GM12878 (cell line): Measurements from ENCODE around the gene TRIM71. TPM values are rescaled to one million over a fixed set of nuclear protein-coding genes. Genes with fewer than 3 reads are reported as not detected.

Source experiments
- ATAC-seq: fragments of 200-7000 bp; cut with Tn5 transposase; 3 replicates; pipeline ENCODE4 v1.9.1; 2020; ENCODE audit warnings: mild to moderate bottlenecking, moderate library complexity
- BruUV-seq: library from RNA; stranded (reverse); fragments of 400-500 nt; replicated peaks from 2 replicates; lab custom pipeline; 2021; lab: Mats Ljungman, UMichigan
- CTCF ChIA-PET: fragments of 300-600 bp; sonication (Branson Sonifier 250); formaldehyde crosslinking; extraction: SDS; loops from one replicate; lab custom pipeline; 2021; ENCODE audit warnings: inconsistent platforms; lab: Yijun Ruan, JAX
- POLR2A ChIA-PET: fragments of 350-600 bp; formaldehyde crosslinking; extraction: SDS; loops from one replicate; lab custom pipeline; 2021; ENCODE audit warnings: inconsistent platforms; lab: Charles Lee
- RAD21 ChIA-PET: fragments of 300-600 bp; sonication (Branson Sonifier 250); formaldehyde crosslinking; loops from one replicate; lab custom pipeline; 2023; ENCODE audit warnings: antibody characterized with exemption; ENCODE audit not compliant: unreplicated experiment; lab: Charles Lee
- SMC1A ChIA-PET: fragments of 300-600 bp; sonication (Branson Sonifier 250); formaldehyde crosslinking; loops from one replicate; lab custom pipeline; 2023; ENCODE audit not compliant: unreplicated experiment, uncharacterized antibody; lab: Charles Lee
- DNase-seq: peaks from one replicate; pipeline ENCODE4 v3.0.0-alpha.2; 2011; ENCODE audit warnings: low read depth, low spot score
- FAIRE-seq: peaks from 3 replicates; lab custom pipeline; 2011; peaks lifted over from hg19 to GRCh38; lab: Jason Lieb, UNC
- H2AFZ ChIP-seq: 2 replicates; pipeline ENCODE4 v1.6.0; 2011; ENCODE audit warnings: low read depth, low read length, control low read depth; ENCODE audit not compliant: control insufficient read depth
- H3K27ac ChIP-seq: 2 replicates; pipeline ENCODE4 v1.5.1; 2011; ENCODE audit warnings: control low read depth; ENCODE audit not compliant: control insufficient read depth, insufficient read depth
- H3K27me3 ChIP-seq, 2 experiments: replicated peaks in 1 of 2; 2 replicates each; pipeline versions ENCODE4 v1.6.0 to v1.6.1; 2011; ENCODE audit warnings: low read length in 1 of 2; ENCODE audit not compliant: control insufficient read depth in 2 of 2, insufficient read depth in 2 of 2
- H3K36me3 ChIP-seq, 2 experiments: 2 replicates each; pipeline ENCODE4 v1.5.1; 2011; ENCODE audit warnings: low read length in 1 of 2; ENCODE audit not compliant: control insufficient read depth in 2 of 2, insufficient read depth in 2 of 2
- H3K4me1 ChIP-seq: 2 replicates; pipeline ENCODE4 v1.6.1; 2011; ENCODE audit warnings: mild to moderate bottlenecking, low read length, moderate library complexity, mixed read lengths; ENCODE audit not compliant: control insufficient read depth, insufficient read depth
- H3K4me2 ChIP-seq: 2 replicates; pipeline ENCODE4 v1.6.0; 2011; ENCODE audit warnings: control low read depth; ENCODE audit not compliant: control insufficient read depth, insufficient read depth
- H3K4me3 ChIP-seq: fragments of 200-600 bp; sonication (generic); 2 replicates; pipeline ENCODE4 v1.5.1; 2016
- H3K79me2 ChIP-seq: 2 replicates; pipeline ENCODE4 v1.6.0; 2011; ENCODE audit warnings: low read length; ENCODE audit not compliant: control insufficient read depth, insufficient read depth
- H3K9ac ChIP-seq: 2 replicates; pipeline ENCODE4 v1.8.0; 2011; ENCODE audit warnings: low read length, control low read depth, mixed read lengths; ENCODE audit not compliant: control insufficient read depth, insufficient read depth
- H3K9me3 ChIP-seq: replicated peaks from 3 replicates; pipeline ENCODE4 v1.5.1; 2011; ENCODE audit warnings: mild to moderate bottlenecking, low read length; ENCODE audit not compliant: control insufficient read depth, insufficient read depth
- H4K20me1 ChIP-seq: 2 replicates; pipeline ENCODE4 v1.6.0; 2011; ENCODE audit not compliant: control insufficient read depth, insufficient read depth
- ATF2 ChIP-seq: IDR thresholded peaks from 2 replicates; pipeline ENCODE4 v1.6.1; 2012; ENCODE audit warnings: low read length, inconsistent platforms
- BCL3 ChIP-seq: IDR thresholded peaks from 2 replicates; pipeline ENCODE4 v1.6.1; 2011; ENCODE audit warnings: borderline replicate concordance, low read depth, mild to moderate bottlenecking, moderate library complexity, low read length; ENCODE audit not compliant: insufficient read depth, poor library complexity, severe bottlenecking
- EED ChIP-seq: sonication (generic); IDR thresholded peaks from 2 replicates; pipeline ENCODE4 v1.6.1; 2016; ENCODE audit warnings: antibody characterized with exemption, low read depth
- IKZF1 ChIP-seq: fragments of 450-650 bp; conservative IDR thresholded peaks from 2 replicates; pipeline ENCODE4 v1.6.1; 2017; ENCODE audit warnings: antibody characterized with exemption, mild to moderate bottlenecking
- MAX ChIP-seq: IDR thresholded peaks from 2 replicates; pipeline ENCODE4 v1.6.1; 2012; ENCODE audit warnings: low read depth, low read length, improper control_type of control experiment
- MXI1 ChIP-seq: fragments of 150-350 bp; IDR thresholded peaks from 2 replicates; pipeline ENCODE4 v1.6.1; 2011; ENCODE audit warnings: low read depth, mild to moderate bottlenecking, inconsistent platforms, low read length, improper control_type of control experiment
- RB1 ChIP-seq: fragments of 450-650 bp; formaldehyde crosslinking; IDR thresholded peaks from 2 replicates; pipeline ENCODE4 v1.6.1; 2017; ENCODE audit warnings: mild to moderate bottlenecking, borderline replicate concordance
- RELB ChIP-seq: fragments of 450-650 bp; IDR thresholded peaks from 2 replicates; pipeline ENCODE4 v1.6.1; 2017; ENCODE audit warnings: low read depth, mild to moderate bottlenecking, moderate library complexity
- SIN3A ChIP-seq: IDR thresholded peaks from 2 replicates; pipeline ENCODE4 v1.6.1; 2012; ENCODE audit warnings: low read depth, low read length, improper control_type of control experiment
- SMAD5 ChIP-seq: IDR thresholded peaks from 2 replicates; pipeline ENCODE4 v1.6.1; 2016; ENCODE audit warnings: antibody characterized with exemption, low read depth
- SUPT20H ChIP-seq: IDR thresholded peaks from 2 replicates; pipeline ENCODE4 v1.6.1; 2011; ENCODE audit warnings: low read depth, mild to moderate bottlenecking, low read length, moderate library complexity, borderline replicate concordance; ENCODE audit not compliant: control insufficient read depth
- SUZ12 ChIP-seq: fragments of 200-600 bp; sonication (generic); IDR thresholded peaks from one replicate; pipeline ENCODE4 v1.6.1; 2018; ENCODE audit warnings: antibody characterized with exemption, mild to moderate bottlenecking; ENCODE audit not compliant: unreplicated experiment
- TARDBP ChIP-seq: IDR thresholded peaks from 2 replicates; pipeline ENCODE4 v1.6.1; 2016; ENCODE audit warnings: borderline replicate concordance
- USF2 ChIP-seq: IDR thresholded peaks from 2 replicates; pipeline ENCODE4 v1.6.1; 2011; ENCODE audit warnings: low read depth, low read length, improper control_type of control experiment, borderline replicate concordance
- WGBS: methylation state at CpG from one replicate; pipeline ENCODE4 v1.1.6; 2016; ENCODE audit warnings: low lambda C conversion rate; ENCODE audit not compliant: insufficient replicate concordance, insufficient coverage; ENCODE audit errors: missing lambda C conversion rate; 5-methylcytosine and 5-hydroxymethylcytosine counted together
- in situ Hi-C: fragments of 300-500 bp; cut with MboI; formaldehyde crosslinking; loops from 9 replicates; pipeline ENCODE4 v1.14.3; 2018; ENCODE audit warnings: mixed read lengths
- intact Hi-C: fragments of 100-400 bp; cut with micrococcal nuclease; formaldehyde crosslinking; loops from one replicate; pipeline ENCODE4 v1.14.2; 2022; ENCODE audit not compliant: unreplicated experiment
- polyA plus RNA-seq, 11 experiments: library from polyadenylated mRNA; depleted of rRNA in 4 of 11; unstranded in 6 of 11; stranded (reverse) in 5 of 11; fragments of >200 nt; fragmentation: Nextera tagmentation in 4 of 11; fragmentation: Illumina TruSeq in 1 of 11; extraction: Ambion mirVana in 4 of 11; extraction: Trizol in 1 of 11; gene quantifications; 1 replicate in 1 of 11; 2 replicates in 10 of 11; pipeline versions ENCODE4 v1.2.1 to v1.2.3, GENCODE V29; 2011 to 2016; ENCODE audit warnings: inconsistent platforms in 2 of 11, missing spikeins in 2 of 11, low read depth in 1 of 11
- total RNA-seq, 4 experiments: library from RNA; depleted of rRNA in 3 of 4; stranded (reverse); fragments of >200 nt in 3 of 4; fragmentation: Illumina TruSeq in 1 of 4; extraction: Trizol in 1 of 4; gene quantifications; 2 replicates each; pipeline versions ENCODE4 v1.2.1 to v1.2.3, GENCODE V29; 2013 to 2021

The TRIM71 gene
- total and polyA plus RNA-seq, 10 of the 15 experiments (the other 5 are each of a cell fraction or from before 2014, with no cell fraction given) = 0.02 to 1.8 (median 0.16) TPM

- no peak overlapping the region for H3K9ac ChIP-seq
- SMC1A ChIA-PET = interaction anchor here (0.7 to 1.4 kb wide), 4 partner anchors 9 to 267 kb away, joined by 3 to 4 read pairs (median 4); no protein-coding TSS in a partner anchor
Measured at GRCh38 chr3:32780071-32780734, 37.6 kb upstream of the TRIM71 start.

More at GRCh38 chr3:32780071-32780734, 37.6 kb upstream of the TRIM71 start:
- ChIA-PET CTCF (interaction anchor here (0.6 to 2.4 kb wide), 12 partner anchors 11 to 668 kb away, joined by 3 to 13 read pairs (median 3); no protein-coding TSS in a partner anchor), RAD21 (interaction anchor here (0.9 to 1.6 kb wide), 4 partner anchors 44 to 273 kb away, joined by 3 to 6 read pairs (median 4); no protein-coding TSS in a partner anchor), POLR2A (no interaction called here)
- no peaks in the 10 kb centered on the region for H4K20me1 ChIP-seq
- no peak for ATAC-seq
- peak overlapping the region; percentile 66; the same call in 1 of the 2 replicates for H3K4me3 ChIP-seq
- H2AFZ ChIP-seq = no peak overlapping the region
- H3K36me3 ChIP-seq = no peaks in the 10 kb centered on the region; a peak in 2 of 4 replicates
- intact Hi-C loops = loop anchor here (10.0 kb wide), 1 partner anchor 265 kb away; no protein-coding TSS in a partner anchor
- WGBS = 89% methylated on average over 10 of the region's 10 CpGs
- no peaks in the 10 kb centered on the region for H3K4me1 ChIP-seq
- H3K79me2 ChIP-seq = no peaks in the 10 kb centered on the region
- no peak for FAIRE-seq
- no peak for DNase-seq
- in situ Hi-C loops = no loop called here
- TF ChIP-seq EED (no peak), SMAD5 (no peak), SIN3A (no peak), MAX (no peak), RELB (no peak), SUPT20H (no peak), USF2 (no peak), BCL3 (no peak), IKZF1 (no peak), SUZ12 (no peak), MXI1 (no peak), RB1 (no peak), ATF2 (no peak), TARDBP (no peak)
- H3K9me3 ChIP-seq = no peaks in the 10 kb centered on the region
- no peak overlapping the region for H3K27ac ChIP-seq
- H3K27me3 ChIP-seq = no peaks in the 10 kb centered on the region
- H3K4me2 ChIP-seq = peak overlapping the region; percentile 100
- no TSS peak for BruUV-seq
